RKO (cell line): ENCODE measurements around the gene PCNA.

Experiments
- DNase-seq: peaks from one replicate; pipeline ENCODE4 v3.0.0-alpha.2; 2016; ENCODE audit warnings: low spot score

The PCNA gene

GRCh38 chr20:5065166-5065878 is 54.4 kb downstream of the PCNA start:
- peak; percentile 50 for DNase-seq
